ENCODE results near the gene GPRC5D. TPM values are rescaled to one million over a fixed set of nuclear protein-coding genes. Genes with fewer than 3 reads are reported as not detected.

Gene GPRC5D
- polyA plus RNA-seq, 1 donor from 2014 or later: not detected

DNA sequence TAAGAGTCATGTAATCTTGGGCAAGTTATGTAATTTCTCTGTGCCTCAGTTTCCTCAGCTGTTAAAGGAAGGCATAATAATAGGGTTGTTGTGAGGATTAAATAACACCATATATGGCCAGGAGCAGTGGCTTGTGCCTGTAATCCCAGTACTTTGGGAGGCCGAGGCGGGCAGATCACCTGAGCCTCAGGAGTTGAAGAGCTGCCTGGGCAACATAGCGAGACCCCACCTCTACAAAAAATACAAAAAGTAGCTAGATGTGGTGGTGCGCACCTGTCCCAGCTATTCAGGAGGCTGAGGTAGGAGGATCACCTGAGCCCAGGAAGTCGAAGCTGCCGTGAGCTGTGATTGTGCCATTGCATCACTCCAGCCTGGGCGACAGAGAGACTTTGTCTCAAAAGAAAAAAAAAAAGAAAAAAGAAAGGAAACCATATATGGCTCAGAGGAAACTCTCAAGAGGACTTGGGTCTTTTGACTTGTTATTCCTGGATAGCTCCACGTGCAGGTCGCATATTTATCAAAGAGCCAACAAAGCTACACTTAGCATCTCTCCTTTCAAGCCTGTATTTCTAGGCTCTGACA is 53.7 kb downstream of the GPRC5D start:
- TF ChIP-seq EZH2 (IDR thresholded peaks at IDR 0.05; ENCODE audit: borderline replicate concordance, insufficient read depth, low read length, poor library complexity, severe bottlenecking) (no peak), POLR2AphosphoS5 (IDR thresholded peaks at IDR 0.05) (no peak), TAF1 (IDR thresholded peaks at IDR 0.05; ENCODE audit: low read depth) (no peak), RAD21 (conservative IDR thresholded peaks at IDR 0.05) (no peak), EP300 (conservative IDR thresholded peaks at IDR 0.05; ENCODE audit: poor library complexity, severe bottlenecking) (no peak), MXI1 (conservative IDR thresholded peaks at IDR 0.05; ENCODE audit: poor library complexity, severe bottlenecking) (no peak), SMC3 (conservative IDR thresholded peaks at IDR 0.05; ENCODE audit: poor library complexity) (no peak)
- TF ChIP-seq, protein P1, sequence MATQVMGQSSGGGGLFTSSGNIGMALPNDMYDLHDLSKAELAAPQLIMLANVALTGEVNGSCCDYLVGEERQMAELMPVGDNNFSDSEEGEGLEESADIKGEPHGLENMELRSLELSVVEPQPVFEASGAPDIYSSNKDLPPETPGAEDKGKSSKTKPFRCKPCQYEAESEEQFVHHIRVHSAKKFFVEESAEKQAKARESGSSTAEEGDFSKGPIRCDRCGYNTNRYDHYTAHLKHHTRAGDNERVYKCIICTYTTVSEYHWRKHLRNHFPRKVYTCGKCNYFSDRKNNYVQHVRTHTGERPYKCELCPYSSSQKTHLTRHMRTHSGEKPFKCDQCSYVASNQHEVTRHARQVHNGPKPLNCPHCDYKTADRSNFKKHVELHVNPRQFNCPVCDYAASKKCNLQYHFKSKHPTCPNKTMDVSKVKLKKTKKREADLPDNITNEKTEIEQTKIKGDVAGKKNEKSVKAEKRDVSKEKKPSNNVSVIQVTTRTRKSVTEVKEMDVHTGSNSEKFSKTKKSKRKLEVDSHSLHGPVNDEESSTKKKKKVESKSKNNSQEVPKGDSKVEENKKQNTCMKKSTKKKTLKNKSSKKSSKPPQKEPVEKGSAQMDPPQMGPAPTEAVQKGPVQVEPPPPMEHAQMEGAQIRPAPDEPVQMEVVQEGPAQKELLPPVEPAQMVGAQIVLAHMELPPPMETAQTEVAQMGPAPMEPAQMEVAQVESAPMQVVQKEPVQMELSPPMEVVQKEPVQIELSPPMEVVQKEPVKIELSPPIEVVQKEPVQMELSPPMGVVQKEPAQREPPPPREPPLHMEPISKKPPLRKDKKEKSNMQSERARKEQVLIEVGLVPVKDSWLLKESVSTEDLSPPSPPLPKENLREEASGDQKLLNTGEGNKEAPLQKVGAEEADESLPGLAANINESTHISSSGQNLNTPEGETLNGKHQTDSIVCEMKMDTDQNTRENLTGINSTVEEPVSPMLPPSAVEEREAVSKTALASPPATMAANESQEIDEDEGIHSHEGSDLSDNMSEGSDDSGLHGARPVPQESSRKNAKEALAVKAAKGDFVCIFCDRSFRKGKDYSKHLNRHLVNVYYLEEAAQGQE (IDR thresholded peaks at IDR 0.05; ENCODE audit: borderline replicate concordance): no peak
- TF ChIP-seq, protein P2, sequence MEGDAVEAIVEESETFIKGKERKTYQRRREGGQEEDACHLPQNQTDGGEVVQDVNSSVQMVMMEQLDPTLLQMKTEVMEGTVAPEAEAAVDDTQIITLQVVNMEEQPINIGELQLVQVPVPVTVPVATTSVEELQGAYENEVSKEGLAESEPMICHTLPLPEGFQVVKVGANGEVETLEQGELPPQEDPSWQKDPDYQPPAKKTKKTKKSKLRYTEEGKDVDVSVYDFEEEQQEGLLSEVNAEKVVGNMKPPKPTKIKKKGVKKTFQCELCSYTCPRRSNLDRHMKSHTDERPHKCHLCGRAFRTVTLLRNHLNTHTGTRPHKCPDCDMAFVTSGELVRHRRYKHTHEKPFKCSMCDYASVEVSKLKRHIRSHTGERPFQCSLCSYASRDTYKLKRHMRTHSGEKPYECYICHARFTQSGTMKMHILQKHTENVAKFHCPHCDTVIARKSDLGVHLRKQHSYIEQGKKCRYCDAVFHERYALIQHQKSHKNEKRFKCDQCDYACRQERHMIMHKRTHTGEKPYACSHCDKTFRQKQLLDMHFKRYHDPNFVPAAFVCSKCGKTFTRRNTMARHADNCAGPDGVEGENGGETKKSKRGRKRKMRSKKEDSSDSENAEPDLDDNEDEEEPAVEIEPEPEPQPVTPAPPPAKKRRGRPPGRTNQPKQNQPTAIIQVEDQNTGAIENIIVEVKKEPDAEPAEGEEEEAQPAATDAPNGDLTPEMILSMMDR (IDR thresholded peaks at IDR 0.05; ENCODE audit: poor library complexity, severe bottlenecking): no peak

DNA sequence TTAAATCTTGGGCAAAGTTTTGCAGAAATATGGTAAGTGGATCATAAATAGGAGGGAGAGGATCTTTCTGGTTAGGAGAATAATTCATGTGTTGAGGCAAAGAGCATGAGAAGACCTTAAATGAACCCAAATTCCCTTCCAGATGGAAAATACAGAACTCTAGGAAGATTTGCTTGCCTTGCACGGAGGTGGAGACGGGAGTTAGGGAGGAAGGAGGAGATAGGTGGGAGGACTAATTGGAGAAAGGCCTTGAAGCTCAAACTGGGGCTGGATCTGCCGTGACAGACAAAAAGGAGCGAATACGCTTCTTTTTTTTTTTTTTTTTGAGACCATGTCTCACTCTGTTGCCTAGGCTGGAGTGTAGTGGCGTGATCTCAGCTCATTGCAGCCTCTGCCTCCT is 54.7 kb downstream of the GPRC5D start:
- Histone ChIP-seq H3K79me2 (replicated peaks; ENCODE audit: insufficient read depth, low read length) (no peaks in the 10 kb centered on the region), H4K20me1 (ENCODE audit: insufficient read depth) (no peaks in the 10 kb centered on the region), H3K4me2 (ENCODE audit: low read length) (no peak overlapping the region), H3K9me2 (ENCODE audit: insufficient read depth, low read length) (no peaks in the 10 kb centered on the region), H3K27ac (ENCODE audit: low read length) (no peak overlapping the region), H3K36me3 (ENCODE audit: insufficient read depth, low read length) (no peaks in the 10 kb centered on the region), H3F3A (ENCODE audit: insufficient read depth, low read length, poor library complexity, severe bottlenecking) (no peaks in the 10 kb centered on the region), H3K4me3 (ENCODE audit: low read length) (no peak overlapping the region), H3K9me3 (ENCODE audit: low read length) (no peaks in the 10 kb centered on the region), H3K27me3 (ENCODE audit: insufficient read depth, low read depth, low read length) (no peaks in the 10 kb centered on the region), H2AFZ (ENCODE audit: low read depth, low read length) (no peak overlapping the region), H3K9ac (ENCODE audit: low read length) (no peak overlapping the region)
- no peak for TF ChIP-seq SMC3 (conservative IDR thresholded peaks at IDR 0.05; ENCODE audit: poor library complexity)
- TF ChIP-seq EP300 (conservative IDR thresholded peaks at IDR 0.05; ENCODE audit: poor library complexity, severe bottlenecking): no peak
- no peak for TF ChIP-seq MXI1 (conservative IDR thresholded peaks at IDR 0.05; ENCODE audit: poor library complexity, severe bottlenecking)
- TF ChIP-seq, protein P1 (IDR thresholded peaks at IDR 0.05; ENCODE audit: borderline replicate concordance): no peak
- no peak for TF ChIP-seq RAD21 (conservative IDR thresholded peaks at IDR 0.05)
- no peak for TF ChIP-seq EZH2 (IDR thresholded peaks at IDR 0.05; ENCODE audit: borderline replicate concordance, insufficient read depth, low read length, poor library complexity, severe bottlenecking)
- no peak for TF ChIP-seq POLR2AphosphoS5 (IDR thresholded peaks at IDR 0.05)
- TF ChIP-seq, protein P2 (IDR thresholded peaks at IDR 0.05; ENCODE audit: poor library complexity, severe bottlenecking): no peak
- TF ChIP-seq TAF1 (IDR thresholded peaks at IDR 0.05; ENCODE audit: low read depth): no peak

More for the DNA sequence above, 53.7 kb downstream of the GPRC5D start:
- H3K9me2 ChIP-seq (ENCODE audit: insufficient read depth, low read length): no peaks in the 10 kb centered on the region
- H3K27ac ChIP-seq (ENCODE audit: low read length): no peak overlapping the region
- H3F3A ChIP-seq (ENCODE audit: insufficient read depth, low read length, poor library complexity, severe bottlenecking): no peaks in the 10 kb centered on the region
- H3K4me3 ChIP-seq (ENCODE audit: low read length): no peak overlapping the region
- H3K4me2 ChIP-seq (ENCODE audit: low read length): no peak overlapping the region
- H2AFZ ChIP-seq (ENCODE audit: low read depth, low read length): no peak overlapping the region
- no peaks in the 10 kb centered on the region for H3K36me3 ChIP-seq (ENCODE audit: insufficient read depth, low read length)
- H3K9me3 ChIP-seq (ENCODE audit: low read length): no peaks in the 10 kb centered on the region
- H4K20me1 ChIP-seq (ENCODE audit: insufficient read depth): no peaks in the 10 kb centered on the region
- no peak overlapping the region for H3K9ac ChIP-seq (ENCODE audit: low read length)
- no peaks in the 10 kb centered on the region for H3K79me2 ChIP-seq (replicated peaks; ENCODE audit: insufficient read depth, low read length)
- no peaks in the 10 kb centered on the region for H3K27me3 ChIP-seq (ENCODE audit: insufficient read depth, low read depth, low read length)

All from neural cell (in vitro differentiated cells).